SHP77 (cell line): Measurements from ENCODE around the gene CHURC1.

Experiments used
- DNase-seq, 2 experiments: peaks; one replicate each; lab custom pipeline; 2025; lab: John Stamatoyannopoulos, UW

The CHURC1 gene

GRCh38 chr14:64956697-64957406 is 42.6 kb downstream of the CHURC1 start:
- no peak for DNase-seq

GRCh38 chr14:64958201-64958600 is 43.9 kb downstream of the CHURC1 start:
- no peak for DNase-seq

DNA sequence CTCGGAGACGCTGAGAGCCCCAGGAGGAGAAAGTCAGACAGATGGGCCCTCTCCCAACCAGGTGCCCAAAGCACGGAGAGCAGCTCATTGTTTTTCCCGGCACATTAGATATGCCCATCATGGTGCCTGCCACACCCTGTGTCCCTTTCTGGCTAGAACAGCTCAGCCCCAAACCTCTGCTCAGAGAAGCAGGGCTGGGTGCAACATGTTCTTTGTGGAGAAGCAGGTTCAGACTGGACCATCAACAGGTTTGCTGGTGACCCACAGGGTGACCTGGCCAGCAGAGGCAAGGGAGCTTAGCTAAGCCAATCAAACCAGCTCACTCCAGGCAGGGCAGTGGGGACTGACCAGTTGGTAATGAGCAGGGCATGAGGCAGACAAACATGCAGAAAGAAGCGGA is 44.5 kb downstream of the CHURC1 start:
- DNase-seq = no peak

- no peak for DNase-seq
Measured at GRCh38 chr14:64960762-64961276, 46.6 kb downstream of the CHURC1 start.

DNA sequence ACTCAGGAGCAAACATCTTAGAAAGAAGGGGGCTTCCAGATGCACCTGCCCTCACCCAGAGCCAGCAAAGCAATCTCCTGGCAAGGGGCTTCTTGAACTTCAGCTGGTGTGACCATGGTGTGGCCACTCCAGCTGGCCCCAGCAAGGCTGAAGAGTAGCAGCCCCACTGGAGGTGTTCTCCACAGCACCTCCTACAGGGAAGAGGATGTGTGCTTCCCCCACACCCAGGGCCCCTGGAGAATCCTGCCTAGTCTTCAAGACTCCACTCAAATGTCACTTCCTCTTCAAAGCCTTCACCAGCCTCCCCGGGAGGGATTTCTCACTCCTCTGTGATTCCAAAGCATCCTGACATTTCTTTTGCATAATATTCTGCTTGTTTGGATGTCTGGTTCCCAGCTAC is 49.4 kb downstream of the CHURC1 start:
- no peak for DNase-seq

GRCh38 chr14:64965356-64966000 is 51.2 kb downstream of the CHURC1 start:
- no peak for DNase-seq

GRCh38 chr14:64966976-64967375 is 52.7 kb downstream of the CHURC1 start:
- DNase-seq = no peak

GRCh38 chr14:64968167-64968566 is 53.9 kb downstream of the CHURC1 start:
- DNase-seq = no peak

GRCh38 chr14:64968651-64969050 is 54.4 kb downstream of the CHURC1 start:
- DNase-seq = peak in 1 of 2 experiments; percentile 46

DNA sequence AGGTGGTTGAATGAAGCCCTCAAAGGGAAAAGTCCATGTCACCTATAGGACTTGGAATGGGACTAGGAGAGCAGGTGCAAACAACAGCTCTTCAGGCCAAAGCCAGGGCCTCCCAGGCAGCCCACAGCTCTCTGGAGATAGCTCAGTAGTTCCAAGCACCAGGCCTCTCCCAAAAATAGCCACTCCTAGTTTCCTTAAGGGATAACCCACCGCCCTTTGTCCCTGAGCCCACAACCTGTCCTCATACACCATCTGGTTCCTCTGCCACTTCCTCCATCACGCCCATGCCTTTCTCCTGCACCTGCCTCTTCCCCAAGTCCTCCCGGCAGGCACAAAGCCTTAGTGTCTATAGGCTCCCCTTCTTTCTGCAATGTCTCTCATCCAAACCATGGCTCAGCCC is 55.8 kb downstream of the CHURC1 start:
- DNase-seq = no peak

GRCh38 chr14:64970776-64971477 is 56.7 kb downstream of the CHURC1 start:
- no peak for DNase-seq

DNA sequence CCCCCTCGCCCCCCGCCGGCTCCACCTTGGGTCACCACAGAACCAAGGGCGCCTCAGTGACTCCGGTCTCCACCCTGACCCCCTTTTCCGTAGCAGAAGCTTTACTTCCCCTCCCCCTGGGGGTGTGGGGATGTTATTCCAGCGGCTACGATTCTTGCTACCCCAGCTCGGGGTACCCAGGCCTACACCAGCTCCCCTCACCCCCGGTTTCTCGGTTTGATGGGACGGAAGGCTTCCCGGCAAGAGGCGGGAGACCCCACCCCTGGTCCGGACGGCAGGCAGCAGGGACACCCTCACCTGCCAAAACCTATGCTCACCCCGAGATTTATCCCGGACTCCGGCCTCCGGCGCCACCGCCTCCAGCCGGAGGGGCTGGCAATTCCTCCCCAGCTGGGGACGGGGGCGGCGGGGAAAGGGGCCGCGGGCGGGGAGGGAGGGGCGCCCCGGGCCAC is 57.3 kb downstream of the CHURC1 start:
- DNase-seq = no peak

DNA sequence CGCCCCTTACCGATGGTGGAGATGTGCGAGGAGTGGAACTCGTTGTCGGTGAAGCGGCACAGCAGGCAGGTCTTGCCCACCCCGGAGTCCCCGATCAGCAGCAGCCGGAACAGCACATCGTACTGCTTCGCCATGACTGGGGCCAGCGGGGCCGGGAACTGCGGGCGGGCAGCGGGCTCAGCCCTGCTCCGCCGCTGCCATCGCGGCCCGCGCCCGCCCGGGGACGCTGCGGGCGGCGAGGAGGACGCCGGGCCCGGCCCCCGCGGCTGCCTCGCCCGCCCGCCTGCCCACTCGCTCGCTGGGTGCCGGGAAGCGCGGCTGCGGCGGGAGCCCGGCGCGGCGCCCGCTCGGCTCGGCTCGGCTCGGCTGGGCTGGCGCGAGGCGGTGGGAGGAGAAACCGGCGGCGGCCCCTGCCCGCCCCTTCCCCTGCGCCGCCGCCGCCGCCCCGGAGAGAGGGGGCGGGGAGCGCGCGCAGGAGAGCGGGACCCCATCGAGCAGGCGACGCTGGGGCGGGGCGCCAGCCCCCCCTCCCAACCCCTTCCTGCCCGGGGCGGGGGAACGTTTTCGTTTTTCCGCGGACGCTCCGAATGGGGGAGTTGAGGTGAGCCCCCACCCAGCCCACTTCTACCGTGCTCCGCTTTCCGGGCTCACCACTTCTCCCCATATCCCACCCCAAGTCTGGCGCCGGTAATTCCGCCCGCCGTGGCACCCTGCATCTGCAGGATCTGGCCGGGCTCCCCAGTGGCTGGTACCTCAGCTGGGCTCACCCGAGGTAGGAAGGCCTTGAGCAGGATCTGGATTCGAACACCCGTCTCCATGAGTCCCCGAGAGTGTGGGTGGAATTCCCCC is 57.9 kb downstream of the CHURC1 start, which contains the start of gene RAB15:
Gene RAB15 (minus strand): TSS at position 394 of the 849 bp plus-strand sequence. CDS start 260 bp downstream, at position 134.
- no peak for DNase-seq

- DNase-seq = no peak
Measured at GRCh38 chr14:64973026-64973442, 58.8 kb downstream of the CHURC1 start.

- no peak for DNase-seq
Measured at GRCh38 chr14:64973826-64974225, 59.6 kb downstream of the CHURC1 start.

GRCh38 chr14:64974563-64974962 is 60.3 kb downstream of the CHURC1 start:
- DNase-seq = no peak

DNA sequence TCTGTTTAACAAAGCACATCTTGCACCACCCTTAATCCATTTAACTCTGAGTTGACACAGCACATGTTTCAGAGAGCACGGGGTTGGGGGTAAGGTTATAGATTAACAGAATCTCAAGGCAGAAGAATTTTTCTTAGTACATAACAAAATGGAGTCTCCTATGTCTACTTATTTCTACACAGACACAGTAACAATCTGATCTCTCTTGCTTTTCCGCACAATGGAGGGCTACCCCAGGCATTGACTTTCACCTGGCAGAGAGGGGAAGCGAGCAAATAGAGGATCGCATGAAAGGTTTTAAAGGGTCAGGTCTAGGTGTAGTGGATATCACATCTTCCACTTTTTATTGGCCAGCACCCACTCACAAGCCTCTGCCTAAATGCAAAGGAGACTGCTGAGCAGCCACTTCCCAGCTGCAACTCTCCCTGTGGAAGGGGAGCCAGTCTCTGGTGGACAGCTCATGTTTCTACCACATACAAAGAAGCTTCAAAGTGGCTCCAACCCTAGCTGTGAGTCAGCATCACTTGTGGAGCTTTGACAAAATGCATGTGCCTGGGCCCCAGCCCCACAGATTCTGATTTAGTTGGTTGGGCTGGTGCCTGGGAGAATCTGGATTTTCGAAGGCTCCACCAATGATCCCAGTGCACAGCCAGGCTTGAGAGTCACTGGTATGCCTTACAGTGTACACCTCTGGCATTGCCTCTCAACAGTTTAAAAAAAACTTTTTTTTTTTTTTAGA is 65.2 kb downstream of the CHURC1 start:
- no peak for DNase-seq

- peak; percentile 16 to 46 for DNase-seq
Measured at GRCh38 chr14:64983439-64984310, 69.4 kb downstream of the CHURC1 start.
